GM18502 (cell line): ENCODE measurements around the gene MUC22.
"Not testable (repeated sequence)": the region's sequence is repeated elsewhere in the genome, so short reads cannot be mapped to it uniquely, and the experiment has no call there.

Experiments
- ATAC-seq: cut with Tn5 transposase; IDR thresholded peaks from one replicate; pipeline ENCODE4 v1.9.1; 2021; ENCODE audit warnings: mild to moderate bottlenecking; ENCODE audit not compliant: unreplicated experiment, poor library complexity

MUC22 gene

GRCh38 chr6:30991891-30992290 lies 18.4 kb upstream of the MUC22 start:
- no peak for ATAC-seq

GRCh38 chr6:30997301-30997700 lies 13.0 kb upstream of the MUC22 start:
- no peak for ATAC-seq

- ATAC-seq = no peak
Measured at GRCh38 chr6:30998785-30999184, 11.5 kb upstream of the MUC22 start.

- ATAC-seq = not testable (repeated sequence)
Measured at GRCh38 chr6:31000067-31000860, 10.0 kb upstream of the MUC22 start.

DNA sequence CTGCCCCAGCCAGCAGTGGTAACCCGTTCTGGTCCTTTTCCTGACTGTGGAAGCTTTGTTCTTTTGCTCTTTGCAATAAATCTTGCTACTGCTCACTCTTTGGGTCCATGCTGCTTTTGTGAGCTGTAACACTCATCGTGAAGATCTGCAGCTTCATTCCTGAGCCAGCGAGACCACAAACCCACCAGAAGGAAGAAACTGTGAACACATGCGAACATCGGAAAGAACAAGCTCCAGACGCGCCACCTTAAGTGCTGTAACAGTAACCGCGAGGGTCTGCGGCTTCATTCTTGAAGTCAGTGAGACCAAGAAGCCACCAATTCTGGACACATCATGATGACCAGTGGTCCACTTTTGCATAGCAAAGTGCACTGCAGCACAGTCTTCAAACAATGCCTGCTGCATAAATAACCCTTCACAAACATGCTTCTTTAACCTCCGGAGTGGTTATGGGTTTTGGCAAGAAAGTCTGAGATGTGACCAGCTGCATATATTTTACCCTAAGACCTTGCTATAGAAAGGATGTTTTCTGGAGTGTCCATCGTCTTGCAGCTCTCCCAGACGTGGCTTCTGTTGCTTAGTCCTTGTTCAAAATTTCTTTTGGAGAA lies 8.9 kb upstream of the MUC22 start:
- ATAC-seq = no peak

GRCh38 chr6:31002471-31002870 lies 7.8 kb upstream of the MUC22 start:
- no peak for ATAC-seq

DNA sequence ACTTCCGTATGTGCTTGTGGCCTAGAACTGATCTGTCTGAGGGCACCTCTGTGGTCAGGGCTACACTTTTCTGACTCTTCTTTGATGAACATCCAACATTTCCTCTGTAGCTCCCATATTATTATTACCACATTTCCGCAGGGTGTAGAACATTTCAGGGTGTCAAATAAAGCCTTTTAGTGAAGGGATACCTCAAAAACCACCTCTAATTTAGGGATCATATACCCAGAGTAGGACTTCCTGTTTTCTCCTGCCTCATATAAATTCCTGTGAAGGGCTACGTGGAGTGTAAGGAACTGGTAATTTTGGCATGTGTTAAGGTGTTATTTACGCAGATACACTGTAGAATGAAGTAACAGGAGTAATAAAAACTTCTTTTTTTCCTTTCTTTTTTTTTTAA lies 5.5 kb upstream of the MUC22 start:
- ATAC-seq = no peak

- no peak for ATAC-seq
Measured at GRCh38 chr6:31005249-31006020, 4.8 kb upstream of the MUC22 start.

DNA sequence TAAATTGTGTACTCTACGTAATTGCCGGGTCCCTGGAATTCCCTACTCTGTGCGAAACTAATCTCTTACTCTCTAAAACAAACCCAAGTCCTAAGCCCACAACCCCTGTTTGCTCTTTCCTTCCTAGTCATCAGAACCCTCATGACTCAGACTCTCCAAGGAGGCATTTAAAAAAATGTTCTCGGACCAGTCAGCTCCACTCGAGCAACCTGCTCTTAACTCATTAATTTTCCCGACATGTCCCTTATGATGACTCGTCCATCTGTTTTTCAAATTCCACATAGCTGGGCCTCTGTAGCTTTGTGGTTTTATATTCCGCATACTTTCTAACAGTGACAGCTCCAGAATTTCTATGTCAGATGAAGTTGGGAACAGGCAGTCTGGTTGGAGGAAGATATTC lies 2.6 kb upstream of the MUC22 start:
- no peak for ATAC-seq

- no peak for ATAC-seq
Measured at GRCh38 chr6:31008165-31008564, 2.1 kb upstream of the MUC22 start.

GRCh38 chr6:31009731-31010130 lies 543 bp upstream of the MUC22 start:
- no peak for ATAC-seq

DNA sequence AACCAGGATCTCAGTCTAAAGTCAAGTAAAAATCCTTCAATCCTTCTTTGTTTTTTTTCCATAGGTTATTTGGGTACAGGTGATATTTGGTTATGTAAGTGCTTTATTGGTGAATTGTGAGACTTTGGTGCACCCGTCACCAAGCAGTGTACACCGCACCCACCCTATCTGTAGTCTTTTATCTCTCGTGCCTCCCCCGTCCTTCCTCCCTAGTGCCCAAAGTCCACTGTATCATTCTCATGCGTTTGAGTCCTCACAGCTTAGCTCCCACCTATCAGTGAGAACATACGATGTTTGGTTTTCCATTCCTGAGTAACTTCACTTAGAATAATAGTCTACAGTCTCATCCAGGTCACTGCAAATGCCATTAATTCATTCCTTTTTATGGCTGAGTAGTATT lies 879 bp downstream of the MUC22 start:
- ATAC-seq = no peak

- no peak for ATAC-seq
Measured at GRCh38 chr6:31016659-31017299, 6.5 kb downstream of the MUC22 start.

DNA sequence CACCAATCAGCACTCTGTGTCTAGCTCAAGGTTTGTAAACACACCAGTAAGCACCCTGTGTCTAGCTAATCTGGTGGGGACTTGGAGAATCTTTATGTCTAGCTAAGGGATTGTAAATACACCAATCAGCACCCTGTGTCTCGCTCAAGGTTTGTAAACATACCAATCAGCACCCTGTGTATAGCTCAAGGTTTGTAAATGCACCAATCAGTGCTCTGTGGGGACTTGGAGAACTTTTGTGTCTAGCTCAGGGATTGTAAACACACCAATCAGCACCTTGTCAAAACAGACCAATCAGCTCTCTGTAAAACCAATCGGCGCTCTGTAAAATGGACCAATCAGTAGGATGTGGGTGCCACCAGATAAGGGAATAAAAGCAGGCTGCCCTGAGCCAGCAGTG lies 7.2 kb downstream of the MUC22 start:
- ATAC-seq = not testable (repeated sequence)

- no peak for ATAC-seq
Measured at GRCh38 chr6:31020057-31020456, 9.8 kb downstream of the MUC22 start.

- ATAC-seq = not testable (repeated sequence)
Measured at GRCh38 chr6:31020631-31021255, 10.5 kb downstream of the MUC22 start.

DNA sequence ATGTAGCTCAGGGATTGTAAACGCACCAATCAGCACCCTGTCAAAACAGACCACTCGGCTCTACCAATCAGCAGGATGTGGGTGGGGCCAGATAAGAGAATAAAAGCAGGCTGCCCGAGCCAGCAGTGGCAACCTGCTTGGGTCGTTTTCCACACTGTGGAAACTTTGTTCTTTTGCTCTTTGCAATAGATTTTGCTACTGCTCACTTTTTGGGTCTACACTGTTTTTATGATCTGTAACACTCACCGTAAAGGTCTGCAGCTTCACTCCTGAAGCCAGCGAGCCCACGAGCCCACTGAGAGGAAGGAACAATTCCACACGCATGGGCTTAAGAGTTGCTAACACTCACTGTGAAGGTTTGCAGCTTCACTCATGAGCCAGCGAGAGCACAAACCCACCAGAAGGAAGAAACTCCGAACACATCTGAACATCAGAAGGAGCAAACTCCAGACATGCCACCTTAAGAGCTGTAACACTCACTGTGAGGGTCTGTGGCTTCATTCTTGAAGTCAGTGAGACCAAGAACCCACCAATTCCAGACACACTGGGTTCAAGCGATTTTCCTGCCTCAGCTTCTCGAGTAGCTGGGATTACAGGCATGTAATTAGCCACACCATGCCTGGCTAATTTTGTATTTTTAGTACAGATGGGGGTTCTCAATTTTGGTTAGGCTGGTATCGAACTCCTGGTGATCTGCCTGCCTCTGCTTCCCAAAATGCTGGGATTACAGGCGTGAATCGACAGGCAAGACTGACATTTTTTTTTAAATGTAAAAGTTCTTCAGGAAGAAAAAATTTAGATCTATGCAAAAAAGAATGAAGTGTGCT lies 11.6 kb downstream of the MUC22 start:
- ATAC-seq = not testable (repeated sequence)

GRCh38 chr6:31025595-31025994 lies 15.3 kb downstream of the MUC22 start:
- ATAC-seq = no peak

GRCh38 chr6:31031095-31031494 lies 20.8 kb downstream of the MUC22 start:
- no peak for ATAC-seq

DNA sequence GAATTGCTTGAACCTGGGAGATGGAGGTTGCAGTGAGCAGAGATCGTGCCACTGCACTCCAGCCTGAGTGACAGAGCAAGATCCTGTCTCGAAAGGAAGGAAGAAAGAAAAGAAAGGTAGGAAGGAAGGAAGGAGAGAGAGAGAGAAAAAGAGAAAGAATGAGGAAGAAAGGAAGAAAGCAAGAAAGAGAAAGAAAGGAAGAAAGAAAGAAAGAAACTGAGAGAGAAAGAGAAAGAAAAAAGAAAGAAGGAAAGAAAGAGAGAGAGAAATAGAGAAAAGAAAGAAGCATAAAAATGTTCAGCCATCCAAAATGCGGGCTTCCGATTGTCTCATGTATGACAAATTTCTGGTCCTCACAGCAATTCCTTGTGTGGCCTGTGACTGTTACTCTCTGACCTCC lies 22.8 kb downstream of the MUC22 start:
- ATAC-seq = no peak
